Measurements from ENCODE around the gene ISG20. TPM values are rescaled to one million over a fixed set of nuclear protein-coding genes. Genes with fewer than 3 reads are reported as not detected.

The ISG20 gene
- total and polyA plus RNA-seq, 2 donors (not counting 1 experiment from before 2014, with no cell fraction given): 190 to 232 TPM

- H3K27ac Mint-ChIP-seq: no peak overlapping the region
- no peak overlapping the region for H3K4me3 ChIP-seq (ENCODE audit: control extremely low read depth in 1 of 5, extremely low read depth in 1 of 5, insufficient read depth in 1 of 5, low read depth in 2 of 5, low read length in 4 of 5)
- no peaks in the 10 kb centered on the region for H3K4me1 ChIP-seq (ENCODE audit: control insufficient read depth in 2 of 2, insufficient read depth in 2 of 2, low read length in 2 of 2)
- no peaks in the 10 kb centered on the region for H3K79me2 ChIP-seq (ENCODE audit: control insufficient read depth, insufficient read depth, low read length)
- DNase-seq (no peak), ATAC-seq (ENCODE audit: low read depth) (no peak)
- no peak overlapping the region for H2AFZ ChIP-seq (ENCODE audit: insufficient read depth, low read depth, low read length, poor library complexity, severe bottlenecking)
- H3K36me3 ChIP-seq (replicated peaks in 1 of 2; ENCODE audit: control extremely low read depth in 1 of 2, control insufficient read depth in 1 of 2, extremely low read depth in 1 of 2, insufficient read depth in 2 of 2, low read length in 1 of 2): no peaks in the 10 kb centered on the region
- no peaks in the 10 kb centered on the region for H3K9me3 Mint-ChIP-seq (ENCODE audit: insufficient read depth)
- no peak overlapping the region for H3K9ac ChIP-seq (ENCODE audit: low read length)
- H3K27ac ChIP-seq (ENCODE audit: low read length in 2 of 2): no peak overlapping the region
- TF ChIP-seq CTCF (IDR thresholded peaks at IDR 0.05) (no peak), EZH2 (IDR thresholded peaks at IDR 0.05; ENCODE audit: borderline replicate concordance, insufficient read depth, low read depth, low read length, poor library complexity, severe bottlenecking) (no peak)
- no peaks in the 10 kb centered on the region for H3K27me3 ChIP-seq (replicated peaks in 1 of 4; ENCODE audit: control extremely low read depth in 1 of 4, control insufficient read depth in 3 of 4, insufficient read depth in 4 of 4, low read length in 3 of 4)
- no peaks in the 10 kb centered on the region for H3K4me1 Mint-ChIP-seq
- 90% methylated on average over 4 of the region's 4 CpGs for WGBS (ENCODE audit: insufficient coverage)
- peaks cover 22% of the 10 kb centered on the region for H3K27me3 Mint-ChIP-seq
- POLR2A ChIA-PET: no interaction called here
- H3K4me2 ChIP-seq (replicated peaks; ENCODE audit: low read depth, low read length, poor library complexity, severe bottlenecking): no peak overlapping the region
- no peak overlapping the region for H3K4me3 Mint-ChIP-seq
- intact Hi-C loops (cut with micrococcal nuclease): no loop called here
- no peaks in the 10 kb centered on the region for H3K9me3 ChIP-seq (ENCODE audit: control extremely low read depth in 1 of 3, control insufficient read depth in 2 of 3, insufficient read depth in 1 of 3, low read length in 2 of 3)
- H4K20me1 ChIP-seq (ENCODE audit: control insufficient read depth, insufficient read depth, low read length, poor library complexity, severe bottlenecking): no peaks in the 10 kb centered on the region
- CTCF ChIA-PET: interaction anchor here (1.3 kb wide), 1 partner anchor 50 kb away, joined by 4 read pairs; no protein-coding TSS in a partner anchor
Measured at GRCh38 chr15:88674661-88675060, 35.8 kb downstream of the ISG20 start.

- no peak overlapping the region for H3K27ac ChIP-seq (ENCODE audit: low read length in 2 of 2)
- H4K20me1 ChIP-seq (ENCODE audit: control insufficient read depth, insufficient read depth, low read length, poor library complexity, severe bottlenecking): no peaks in the 10 kb centered on the region
- H3K4me1 ChIP-seq (ENCODE audit: control insufficient read depth in 2 of 2, insufficient read depth in 2 of 2, low read length in 2 of 2): peaks cover 6 to 8% of the 10 kb centered on the region in 2 donors
- H3K36me3 ChIP-seq (replicated peaks in 1 of 2; ENCODE audit: control extremely low read depth in 1 of 2, control insufficient read depth in 1 of 2, extremely low read depth in 1 of 2, insufficient read depth in 2 of 2, low read length in 1 of 2): no peaks in the 10 kb centered on the region
- no peak for TF ChIP-seq EZH2 (IDR thresholded peaks at IDR 0.05; ENCODE audit: borderline replicate concordance, insufficient read depth, low read depth, low read length, poor library complexity, severe bottlenecking)
- TF ChIP-seq CTCF (IDR thresholded peaks at IDR 0.05): no peak
- H3K27ac Mint-ChIP-seq: no peak overlapping the region
- no peak overlapping the region for H2AFZ ChIP-seq (ENCODE audit: insufficient read depth, low read depth, low read length, poor library complexity, severe bottlenecking)
- no peaks in the 10 kb centered on the region for H3K9me3 Mint-ChIP-seq (ENCODE audit: insufficient read depth)
- H3K27me3 Mint-ChIP-seq: peaks cover 3% of the 10 kb centered on the region
- H3K4me3 ChIP-seq (ENCODE audit: control extremely low read depth in 1 of 5, extremely low read depth in 1 of 5, insufficient read depth in 1 of 5, low read depth in 2 of 5, low read length in 4 of 5): no peak overlapping the region
- ATAC-seq (ENCODE audit: low read depth) (no peak), DNase-seq (no peak)
- ChIA-PET CTCF (no interaction called here), POLR2A (interaction anchor here (0.7 kb wide), 1 partner anchor 143 kb away, joined by 3 read pairs; no protein-coding TSS in a partner anchor)
- H3K9ac ChIP-seq (ENCODE audit: low read length): no peak overlapping the region
- H3K79me2 ChIP-seq (ENCODE audit: control insufficient read depth, insufficient read depth, low read length): no peaks in the 10 kb centered on the region
- H3K4me2 ChIP-seq (replicated peaks; ENCODE audit: low read depth, low read length, poor library complexity, severe bottlenecking): no peak overlapping the region
- no peaks in the 10 kb centered on the region for H3K27me3 ChIP-seq (replicated peaks in 1 of 4; ENCODE audit: control extremely low read depth in 1 of 4, control insufficient read depth in 3 of 4, insufficient read depth in 4 of 4, low read length in 3 of 4)
- peaks cover 7% of the 10 kb centered on the region for H3K4me1 Mint-ChIP-seq
- WGBS (ENCODE audit: insufficient coverage): 100% methylated on average over 4 of the region's 6 CpGs
- peaks cover 0 to 2% (median 0%) of the 10 kb centered on the region in 3 donors for H3K9me3 ChIP-seq (ENCODE audit: control extremely low read depth in 1 of 3, control insufficient read depth in 2 of 3, insufficient read depth in 1 of 3, low read length in 2 of 3)
- intact Hi-C loops (cut with micrococcal nuclease): no loop called here
- no peak overlapping the region for H3K4me3 Mint-ChIP-seq
Measured at GRCh38 chr15:88678755-88679154, 39.9 kb downstream of the ISG20 start.

Data from B cell (primary cell).